Astrocyte (in vitro differentiated cells and primary cell): ENCODE results near the gene TMEM235. TPM values are rescaled to one million over a fixed set of nuclear protein-coding genes. Genes with fewer than 3 reads are reported as not detected.

ENCODE experiments used
- DNase-seq: peaks from one replicate; pipeline ENCODE4 v3.0.0-alpha.2; 2010; ENCODE audit warnings: low read depth
- FAIRE-seq: peaks from 2 replicates; lab custom pipeline; 2011; peaks lifted over from hg19 to GRCh38; lab: Jason Lieb, UNC
- H2AFZ ChIP-seq: 2 replicates; pipeline ENCODE4 v1.6.0; 2012; ENCODE audit warnings: low read depth, low read length, inconsistent platforms
- H3K27ac ChIP-seq: 2 replicates; pipeline ENCODE4 v1.5.1; 2011; ENCODE audit warnings: low read depth, low read length, inconsistent platforms
- H3K27me3 ChIP-seq: 2 replicates; pipeline ENCODE4 v1.6.0; 2011; ENCODE audit warnings: low read length, inconsistent platforms; ENCODE audit not compliant: insufficient read depth
- H3K36me3 ChIP-seq: 2 replicates; pipeline ENCODE4 v1.5.1; 2011; ENCODE audit warnings: low read length, inconsistent platforms; ENCODE audit not compliant: insufficient read depth
- H3K4me1 ChIP-seq: 2 replicates; pipeline ENCODE4 v1.5.1; 2011; ENCODE audit warnings: low read length, inconsistent platforms; ENCODE audit not compliant: insufficient read depth
- H3K4me2 ChIP-seq: 2 replicates; pipeline ENCODE4 v1.6.0; 2012; ENCODE audit warnings: low read length, inconsistent platforms
- H3K4me3 ChIP-seq: 2 replicates; pipeline ENCODE4 v1.5.1; 2011; ENCODE audit warnings: low read depth, mild to moderate bottlenecking, low read length, inconsistent platforms; ENCODE audit not compliant: insufficient read depth
- H3K79me2 ChIP-seq: 2 replicates; pipeline ENCODE4 v1.6.0; 2012; ENCODE audit warnings: mild to moderate bottlenecking, low read length, inconsistent platforms; ENCODE audit not compliant: insufficient read depth
- H3K9ac ChIP-seq: 2 replicates; pipeline ENCODE4 v1.6.0; 2012; ENCODE audit warnings: mild to moderate bottlenecking, low read length, inconsistent platforms
- H3K9me3 ChIP-seq: 2 replicates; pipeline ENCODE4 v1.5.1; 2012; ENCODE audit warnings: low read depth, mild to moderate bottlenecking, low read length, inconsistent platforms; ENCODE audit not compliant: insufficient read depth
- H4K20me1 ChIP-seq: 2 replicates; pipeline ENCODE4 v1.6.0; 2012; ENCODE audit warnings: low read length, inconsistent platforms; ENCODE audit not compliant: insufficient read depth
- H3K27ac Mint-ChIP-seq: one replicate; pipeline ENCODE4 v1.8.0; 2021; ENCODE audit warnings: mild to moderate bottlenecking, mixed read lengths; ENCODE audit not compliant: unreplicated experiment
- H3K27me3 Mint-ChIP-seq: one replicate; pipeline ENCODE4 v1.8.0; 2021; ENCODE audit warnings: low read depth, mixed read lengths; ENCODE audit not compliant: unreplicated experiment
- H3K36me3 Mint-ChIP-seq: one replicate; pipeline ENCODE4 v1.8.0; 2021; ENCODE audit warnings: low read depth, mixed read lengths; ENCODE audit not compliant: unreplicated experiment
- H3K4me1 Mint-ChIP-seq: one replicate; pipeline ENCODE4 v1.8.0; 2021; ENCODE audit warnings: low read depth, mixed read lengths; ENCODE audit not compliant: unreplicated experiment
- H3K4me3 Mint-ChIP-seq: one replicate; pipeline ENCODE4 v1.8.0; 2021; ENCODE audit warnings: mild to moderate bottlenecking, moderate library complexity, mixed read lengths; ENCODE audit not compliant: unreplicated experiment
- H3K9me3 Mint-ChIP-seq: one replicate; pipeline ENCODE4 v1.8.0; 2021; ENCODE audit warnings: mild to moderate bottlenecking, mixed read lengths; ENCODE audit not compliant: unreplicated experiment
- EZH2 ChIP-seq: IDR thresholded peaks from 2 replicates; pipeline ENCODE4 v1.6.1; 2012; ENCODE audit warnings: mild to moderate bottlenecking, low read length, inconsistent platforms; ENCODE audit not compliant: insufficient read depth
- total RNA-seq: library from RNA; stranded (reverse); gene quantifications from 2 replicates; pipeline ENCODE4 v1.2.1, GENCODE V29; 2021
- TF ChIP-seq, protein P1 (sequence below): IDR thresholded peaks from 2 replicates; pipeline ENCODE4 v1.5.1; 2011; ENCODE audit warnings: low read depth, mild to moderate bottlenecking, inconsistent platforms, low read length, moderate library complexity; ENCODE audit not compliant: insufficient read depth

Gene TMEM235
- total RNA-seq, 1 donor from 2014 or later: not detected

DNA sequence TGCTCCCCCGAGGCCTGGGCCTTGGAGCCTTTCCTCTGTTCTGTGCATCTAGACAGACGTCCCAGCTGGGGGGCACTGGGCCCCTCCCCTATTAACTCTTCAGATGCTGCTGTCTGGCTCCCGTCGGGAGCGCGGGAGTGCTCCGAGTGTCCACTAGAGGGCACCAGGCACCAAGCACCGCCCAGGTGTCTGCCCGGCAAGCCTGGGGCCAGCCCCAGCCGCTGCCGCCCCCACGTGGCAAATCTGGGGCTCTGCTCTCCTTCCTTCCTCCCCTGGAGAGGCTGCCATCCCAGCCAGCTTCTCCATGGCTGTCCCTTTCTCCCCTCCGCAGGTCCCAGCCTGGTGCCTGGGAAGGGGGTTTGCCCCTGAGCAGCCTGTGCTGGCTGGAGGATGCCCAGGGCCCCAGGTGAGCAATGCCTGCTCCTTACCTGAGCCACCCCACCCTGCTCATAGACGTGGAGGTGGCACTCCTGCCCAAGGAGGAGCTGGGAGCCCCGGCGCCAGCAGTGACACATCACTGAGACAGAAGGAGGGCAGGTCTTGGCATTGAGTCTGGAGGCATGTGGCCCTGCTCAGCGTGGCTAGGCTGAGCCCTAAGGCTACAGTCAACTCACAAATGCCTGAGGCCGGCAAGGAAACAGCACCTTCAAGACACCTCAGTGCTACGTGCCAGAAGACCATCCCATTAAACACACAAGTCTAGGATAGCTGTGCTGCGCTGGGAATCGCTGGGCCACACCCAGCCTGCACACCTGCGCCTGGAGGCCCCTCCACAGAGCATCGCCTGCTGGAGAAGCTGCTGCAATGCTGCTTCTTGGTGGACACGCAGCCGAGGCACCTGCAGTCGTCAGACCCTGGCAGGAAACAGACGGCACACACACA lies 19.7 kb downstream of the TMEM235 start:
- Mint-ChIP-seq H3K36me3 (no peaks in the 10 kb centered on the region), H3K4me3 (no peak overlapping the region), H3K27ac (no peak overlapping the region), H3K4me1 (no peaks in the 10 kb centered on the region), H3K27me3 (peaks cover 10% of the 10 kb centered on the region), H3K9me3 (no peaks in the 10 kb centered on the region)
- FAIRE-seq (no peak), DNase-seq (peak; percentile 51)
- Histone ChIP-seq H3K4me2 (peak overlapping the region; percentile 16), H4K20me1 (no peaks in the 10 kb centered on the region), H3K36me3 (no peaks in the 10 kb centered on the region), H3K4me3 (no peak overlapping the region), H3K27me3 (no peaks in the 10 kb centered on the region), H3K27ac (no peak overlapping the region), H3K79me2 (no peaks in the 10 kb centered on the region), H3K9ac (no peak overlapping the region), H3K4me1 (peaks cover 4% of the 10 kb centered on the region), H2AFZ (no peak overlapping the region), H3K9me3 (no peaks in the 10 kb centered on the region)
- TF ChIP-seq, protein P1, sequence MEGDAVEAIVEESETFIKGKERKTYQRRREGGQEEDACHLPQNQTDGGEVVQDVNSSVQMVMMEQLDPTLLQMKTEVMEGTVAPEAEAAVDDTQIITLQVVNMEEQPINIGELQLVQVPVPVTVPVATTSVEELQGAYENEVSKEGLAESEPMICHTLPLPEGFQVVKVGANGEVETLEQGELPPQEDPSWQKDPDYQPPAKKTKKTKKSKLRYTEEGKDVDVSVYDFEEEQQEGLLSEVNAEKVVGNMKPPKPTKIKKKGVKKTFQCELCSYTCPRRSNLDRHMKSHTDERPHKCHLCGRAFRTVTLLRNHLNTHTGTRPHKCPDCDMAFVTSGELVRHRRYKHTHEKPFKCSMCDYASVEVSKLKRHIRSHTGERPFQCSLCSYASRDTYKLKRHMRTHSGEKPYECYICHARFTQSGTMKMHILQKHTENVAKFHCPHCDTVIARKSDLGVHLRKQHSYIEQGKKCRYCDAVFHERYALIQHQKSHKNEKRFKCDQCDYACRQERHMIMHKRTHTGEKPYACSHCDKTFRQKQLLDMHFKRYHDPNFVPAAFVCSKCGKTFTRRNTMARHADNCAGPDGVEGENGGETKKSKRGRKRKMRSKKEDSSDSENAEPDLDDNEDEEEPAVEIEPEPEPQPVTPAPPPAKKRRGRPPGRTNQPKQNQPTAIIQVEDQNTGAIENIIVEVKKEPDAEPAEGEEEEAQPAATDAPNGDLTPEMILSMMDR: peak; percentile 84
- TF ChIP-seq EZH2: no peak

DNA sequence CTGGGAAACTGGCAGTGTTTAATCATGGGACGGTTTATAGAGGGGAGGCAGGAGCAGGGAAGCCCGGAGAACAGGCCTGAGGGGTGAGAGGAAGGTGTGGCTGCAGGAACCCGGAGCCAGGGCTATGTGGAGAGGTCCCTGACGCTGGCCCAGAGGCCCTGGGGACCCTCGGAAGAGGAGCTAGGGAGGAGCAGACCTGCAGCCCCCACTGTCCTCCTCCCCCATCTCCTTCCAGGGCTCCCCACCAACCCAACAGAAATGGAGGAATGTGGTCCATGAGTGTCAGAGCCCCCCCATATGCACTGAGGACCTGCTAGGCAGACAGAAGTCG lies 20.3 kb downstream of the TMEM235 start:
- Histone ChIP-seq H4K20me1 (no peaks in the 10 kb centered on the region), H3K4me1 (peaks cover 4% of the 10 kb centered on the region), H2AFZ (no peak overlapping the region), H3K27me3 (no peaks in the 10 kb centered on the region), H3K79me2 (no peaks in the 10 kb centered on the region), H3K27ac (no peak overlapping the region), H3K9ac (no peak overlapping the region), H3K4me3 (no peak overlapping the region), H3K4me2 (no peak overlapping the region), H3K36me3 (no peaks in the 10 kb centered on the region), H3K9me3 (no peaks in the 10 kb centered on the region)
- H3K4me3 Mint-ChIP-seq: no peak overlapping the region
- TF ChIP-seq, protein P1: no peak
- TF ChIP-seq EZH2: no peak
- H3K9me3 Mint-ChIP-seq: no peaks in the 10 kb centered on the region
- peaks cover 2% of the 10 kb centered on the region for H3K4me1 Mint-ChIP-seq
- no peak overlapping the region for H3K27ac Mint-ChIP-seq
- no peak for DNase-seq
- H3K27me3 Mint-ChIP-seq: peaks cover 10% of the 10 kb centered on the region
- no peaks in the 10 kb centered on the region for H3K36me3 Mint-ChIP-seq
- no peak for FAIRE-seq

DNA sequence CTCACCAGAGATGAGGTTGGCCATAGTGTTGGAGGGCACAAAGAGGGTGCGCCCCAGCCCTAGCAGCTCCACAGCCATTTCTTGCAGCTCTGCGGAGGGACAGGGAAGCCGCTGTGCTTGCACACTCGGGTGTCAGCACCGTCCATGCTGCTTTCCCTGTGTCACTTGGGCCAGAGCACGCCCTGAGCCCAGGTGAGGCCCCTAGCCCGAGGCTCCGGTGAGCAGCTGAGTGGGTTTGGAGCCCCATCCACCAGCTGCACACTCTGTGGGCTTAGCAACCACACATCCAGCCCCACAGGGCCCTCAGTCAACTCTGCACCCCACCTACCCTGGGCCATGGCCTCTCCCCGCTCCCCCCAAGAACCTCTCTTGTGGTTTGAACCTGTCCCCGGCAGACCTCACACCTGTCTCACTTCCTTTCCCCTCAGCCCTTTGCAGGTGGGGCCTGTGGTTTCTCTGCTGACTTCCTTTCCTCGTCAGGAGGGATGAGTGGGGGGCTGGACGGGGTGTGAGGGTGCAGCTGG lies 20.7 kb downstream of the TMEM235 start:
- no peaks in the 10 kb centered on the region for H3K9me3 ChIP-seq
- H3K79me2 ChIP-seq: no peaks in the 10 kb centered on the region
- peaks cover 10% of the 10 kb centered on the region for H3K27me3 Mint-ChIP-seq
- H2AFZ ChIP-seq: no peak overlapping the region
- DNase-seq (no peak), FAIRE-seq (no peak)
- H3K36me3 ChIP-seq: no peaks in the 10 kb centered on the region
- H3K27me3 ChIP-seq: no peaks in the 10 kb centered on the region
- no peak overlapping the region for H3K27ac Mint-ChIP-seq
- H3K9me3 Mint-ChIP-seq: no peaks in the 10 kb centered on the region
- TF ChIP-seq EZH2: no peak
- TF ChIP-seq, protein P1: no peak
- no peak overlapping the region for H3K4me3 Mint-ChIP-seq
- H3K27ac ChIP-seq: no peak overlapping the region
- no peak overlapping the region for H3K4me3 ChIP-seq
- H3K9ac ChIP-seq: no peak overlapping the region
- H3K4me1 Mint-ChIP-seq: peaks cover 2% of the 10 kb centered on the region
- H3K4me1 ChIP-seq: peaks cover 4% of the 10 kb centered on the region
- no peaks in the 10 kb centered on the region for H3K36me3 Mint-ChIP-seq
- H4K20me1 ChIP-seq: no peaks in the 10 kb centered on the region
- H3K4me2 ChIP-seq: no peak overlapping the region
